ENCODE measurements around the gene SHROOM3.

Gene SHROOM3

DNA sequence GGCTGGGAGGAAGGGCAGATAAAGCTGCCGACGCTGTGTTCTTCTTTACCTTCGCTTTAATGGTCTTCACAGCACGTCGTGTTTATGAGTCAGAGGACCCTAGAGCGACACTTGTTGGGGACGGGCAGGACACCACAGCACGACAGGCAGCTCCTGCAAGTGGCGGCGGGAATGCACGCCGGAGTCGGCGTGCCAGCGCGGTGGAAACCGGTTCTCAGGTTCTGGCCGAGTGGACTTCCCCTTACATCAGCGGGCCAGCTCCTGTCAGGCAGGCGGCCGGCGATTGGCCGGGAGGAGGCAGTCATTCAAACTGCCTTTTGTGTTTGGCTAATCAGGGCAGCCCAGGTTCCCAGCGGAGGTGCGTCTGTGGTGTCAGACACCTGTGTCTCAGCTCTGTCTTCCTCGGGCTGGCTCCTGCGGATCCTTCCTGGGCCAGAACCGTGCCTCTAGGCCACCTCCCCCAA is 150.9 kb downstream of the SHROOM3 start:
- H3K4me3 ChIP-seq (ENCODE audit: low read depth, low read length): peak overlapping the region; percentile 32
- peak; percentile 84 for DNase-seq (ENCODE audit: low read depth)
- TF ChIP-seq, protein P1, sequence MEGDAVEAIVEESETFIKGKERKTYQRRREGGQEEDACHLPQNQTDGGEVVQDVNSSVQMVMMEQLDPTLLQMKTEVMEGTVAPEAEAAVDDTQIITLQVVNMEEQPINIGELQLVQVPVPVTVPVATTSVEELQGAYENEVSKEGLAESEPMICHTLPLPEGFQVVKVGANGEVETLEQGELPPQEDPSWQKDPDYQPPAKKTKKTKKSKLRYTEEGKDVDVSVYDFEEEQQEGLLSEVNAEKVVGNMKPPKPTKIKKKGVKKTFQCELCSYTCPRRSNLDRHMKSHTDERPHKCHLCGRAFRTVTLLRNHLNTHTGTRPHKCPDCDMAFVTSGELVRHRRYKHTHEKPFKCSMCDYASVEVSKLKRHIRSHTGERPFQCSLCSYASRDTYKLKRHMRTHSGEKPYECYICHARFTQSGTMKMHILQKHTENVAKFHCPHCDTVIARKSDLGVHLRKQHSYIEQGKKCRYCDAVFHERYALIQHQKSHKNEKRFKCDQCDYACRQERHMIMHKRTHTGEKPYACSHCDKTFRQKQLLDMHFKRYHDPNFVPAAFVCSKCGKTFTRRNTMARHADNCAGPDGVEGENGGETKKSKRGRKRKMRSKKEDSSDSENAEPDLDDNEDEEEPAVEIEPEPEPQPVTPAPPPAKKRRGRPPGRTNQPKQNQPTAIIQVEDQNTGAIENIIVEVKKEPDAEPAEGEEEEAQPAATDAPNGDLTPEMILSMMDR (IDR thresholded peaks at IDR 0.05; ENCODE audit: insufficient read depth, low read depth, low read length, missing control alignments): no peak

DNA sequence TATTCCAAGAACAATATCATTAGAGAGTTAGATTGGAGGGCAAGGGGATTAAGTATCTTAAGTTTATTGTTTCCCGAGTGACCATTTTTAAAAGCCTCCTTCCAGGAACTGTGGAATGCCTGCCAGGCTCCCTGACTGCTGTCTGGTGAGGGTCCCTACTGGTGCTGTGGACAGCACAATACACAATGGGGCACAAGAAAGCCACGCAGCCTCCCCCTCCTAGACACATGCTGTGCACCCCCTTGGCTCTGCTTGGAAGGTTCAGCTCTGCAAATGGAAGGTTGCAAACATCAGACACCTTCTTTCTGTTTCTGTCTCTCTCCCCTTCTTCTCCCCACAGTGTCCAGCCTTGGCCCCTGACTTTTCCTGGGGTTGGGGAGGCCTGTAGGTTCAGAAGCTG is 153.2 kb downstream of the SHROOM3 start:
- H3K4me3 ChIP-seq (ENCODE audit: low read depth, low read length): no peak overlapping the region
- TF ChIP-seq, protein P1 (IDR thresholded peaks at IDR 0.05; ENCODE audit: insufficient read depth, low read depth, low read length, missing control alignments): no peak
- DNase-seq (ENCODE audit: low read depth): no peak

DNA sequence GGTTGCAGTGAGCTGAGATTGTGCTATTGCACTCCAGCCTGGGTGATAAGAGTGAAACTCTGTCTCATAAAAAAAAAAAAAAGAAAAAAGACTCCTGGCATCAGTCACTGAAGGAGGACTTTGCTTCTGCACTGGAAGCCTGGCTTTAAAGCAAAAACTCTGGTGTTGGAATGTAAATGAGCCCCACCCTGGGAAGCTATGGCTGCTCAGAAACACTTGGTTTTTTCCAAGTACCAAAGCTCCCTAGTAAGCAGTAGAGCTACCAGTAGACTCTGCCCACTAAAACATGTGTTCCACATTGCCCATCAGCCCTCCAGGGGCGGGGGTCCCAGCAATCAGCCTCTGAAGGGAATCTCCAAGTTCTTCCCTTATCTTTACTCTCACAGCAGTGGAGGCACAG is 154.4 kb downstream of the SHROOM3 start:
- DNase-seq (ENCODE audit: low read depth): no peak
- TF ChIP-seq, protein P1 (IDR thresholded peaks at IDR 0.05; ENCODE audit: insufficient read depth, low read depth, low read length, missing control alignments): no peak

DNA sequence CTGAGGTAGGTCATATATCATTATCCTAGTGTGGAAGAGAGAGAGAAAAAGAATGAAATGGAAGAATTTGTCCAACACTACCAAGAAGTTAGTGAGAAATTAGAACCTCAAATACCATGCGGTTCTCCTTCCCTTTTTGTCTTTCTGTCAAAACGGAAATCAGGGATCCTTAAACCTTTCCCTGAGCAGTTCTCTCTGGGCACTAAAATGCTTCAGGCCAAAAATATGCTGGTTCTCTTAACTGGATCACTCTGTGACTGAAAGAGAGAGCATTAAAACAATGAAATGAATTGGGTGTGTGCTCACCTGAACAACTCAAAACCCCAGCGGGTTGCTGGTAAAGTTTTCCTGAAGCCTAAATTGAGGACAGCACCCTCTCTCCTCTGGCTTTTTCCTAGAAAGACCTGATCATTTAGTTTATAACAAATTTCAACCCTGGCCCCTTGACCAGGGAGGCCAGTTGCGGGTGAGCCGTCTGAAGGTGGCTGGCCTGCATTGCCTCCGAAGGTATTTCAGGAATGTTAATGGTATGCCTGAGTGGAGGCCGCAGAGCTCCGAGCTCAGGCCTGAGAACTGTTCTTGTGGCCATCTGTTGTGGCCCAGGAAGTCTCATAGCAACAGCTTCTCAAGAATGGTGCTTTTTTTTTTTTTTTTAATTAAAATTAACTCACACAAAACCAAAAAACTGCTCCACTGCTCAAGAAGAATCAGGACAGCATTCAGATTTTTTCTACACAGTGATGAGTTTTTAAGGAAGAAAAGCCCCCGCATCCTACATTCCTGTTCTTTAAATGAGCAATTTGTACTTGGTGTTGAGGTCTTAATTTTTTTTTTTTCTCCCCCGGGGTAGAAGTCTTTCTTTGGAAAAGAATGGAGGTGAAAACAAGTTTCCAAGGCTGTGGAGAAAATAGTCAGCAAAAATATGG is 155.1 kb downstream of the SHROOM3 start:
- H3K4me3 ChIP-seq (ENCODE audit: low read depth, low read length): no peak overlapping the region
- TF ChIP-seq, protein P1 (IDR thresholded peaks at IDR 0.05; ENCODE audit: insufficient read depth, low read depth, low read length, missing control alignments): no peak
- DNase-seq (ENCODE audit: low read depth): no peak

More for the DNA sequence above, 154.4 kb downstream of the SHROOM3 start:
- no peak overlapping the region for H3K4me3 ChIP-seq (ENCODE audit: low read depth, low read length)

DNA sequence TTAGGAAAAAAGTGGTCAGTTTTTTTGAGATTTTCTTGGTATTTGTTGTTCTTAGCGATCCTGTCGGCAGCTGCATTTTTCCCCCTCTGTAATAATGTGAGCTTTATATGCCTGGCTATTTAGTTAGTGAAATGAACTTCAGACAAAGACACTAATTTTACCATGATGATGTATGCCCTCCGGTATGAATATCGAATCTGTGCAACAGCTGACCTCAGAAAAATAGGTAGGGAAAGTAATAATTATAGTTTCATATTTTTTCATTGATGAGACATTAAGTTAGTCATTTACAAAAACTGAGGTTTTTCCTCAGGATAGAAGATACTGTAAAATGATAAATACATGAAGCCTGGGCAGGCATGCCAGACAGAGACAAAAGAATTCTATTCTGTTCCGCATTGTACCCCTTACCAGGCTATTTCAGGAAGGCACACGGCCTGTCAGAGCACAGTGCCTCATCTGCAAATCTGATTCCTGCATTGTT is 155.8 kb downstream of the SHROOM3 start:
- no peak overlapping the region for H3K4me3 ChIP-seq (ENCODE audit: low read depth, low read length)
- TF ChIP-seq, protein P1 (IDR thresholded peaks at IDR 0.05; ENCODE audit: insufficient read depth, low read depth, low read length, missing control alignments): no peak
- no peak for DNase-seq (ENCODE audit: low read depth)

DNA sequence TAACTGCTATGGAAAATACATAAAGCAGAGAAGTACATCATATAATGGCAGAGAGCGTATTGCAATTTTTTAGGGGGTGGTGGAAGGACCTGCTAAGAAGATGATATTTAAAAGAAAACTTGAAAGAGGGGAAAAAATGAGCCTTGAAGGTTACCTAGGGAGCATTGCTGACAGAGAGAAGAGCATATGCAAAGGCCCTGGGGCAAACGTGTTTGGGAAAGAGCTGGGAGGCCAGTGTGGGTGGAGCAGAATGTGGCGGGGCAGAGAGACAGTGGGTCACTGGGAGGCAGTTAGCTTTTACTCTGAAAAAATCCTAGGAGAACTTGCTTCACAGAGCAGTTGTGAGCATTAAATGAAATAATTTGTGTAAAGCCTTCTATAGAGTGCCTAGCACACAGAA is 157.0 kb downstream of the SHROOM3 start:
- no peak overlapping the region for H3K4me3 ChIP-seq (ENCODE audit: low read depth, low read length)
- DNase-seq (ENCODE audit: low read depth): no peak
- TF ChIP-seq, protein P1 (IDR thresholded peaks at IDR 0.05; ENCODE audit: insufficient read depth, low read depth, low read length, missing control alignments): no peak
